Kidney epithelial cell (primary cell): Measurements from ENCODE around the gene TDRD12. TPM values are rescaled to one million over a fixed set of nuclear protein-coding genes. Genes with fewer than 3 reads are reported as not detected.

Experiments
- DNase-seq: peaks from one replicate; pipeline ENCODE4 v3.0.0-alpha.2; 2010; ENCODE audit warnings: low read depth
- H3K27me3 ChIP-seq: 2 replicates; pipeline ENCODE4 v1.6.0; 2011; ENCODE audit warnings: low read length; ENCODE audit not compliant: control insufficient read depth, insufficient read depth
- H3K36me3 ChIP-seq: 2 replicates; pipeline ENCODE4 v1.5.1; 2011; ENCODE audit warnings: low read length; ENCODE audit not compliant: control insufficient read depth, insufficient read depth
- H3K4me3 ChIP-seq: 2 replicates; pipeline ENCODE4 v1.5.1; 2011; ENCODE audit warnings: low read depth, mild to moderate bottlenecking, control low read depth, low read length
- CTCF ChIP-seq: IDR thresholded peaks from 2 replicates; pipeline ENCODE4 v1.5.1; 2011; ENCODE audit warnings: mild to moderate bottlenecking, moderate library complexity, low read length, control low read depth, inconsistent platforms; ENCODE audit not compliant: insufficient read depth, poor library complexity, severe bottlenecking
- total RNA-seq: library from RNA; depleted of rRNA; stranded (reverse); fragments of >200 nt; gene quantifications from 2 replicates; pipeline ENCODE4 v1.2.3, GENCODE V29; 2015

The TDRD12 gene
- total RNA-seq, 1 donor from 2014 or later, result 0.29 TPM

- no peaks in the 10 kb centered on the region for H3K27me3 ChIP-seq
- no peak for DNase-seq
- no peak overlapping the region for H3K4me3 ChIP-seq
- no peak for TF ChIP-seq CTCF
- no peaks in the 10 kb centered on the region for H3K36me3 ChIP-seq
These were observed 78.6 kb downstream of the TDRD12 start for GRCh38 chr19:32798201-32798600.

- Histone ChIP-seq H3K27me3 (no peaks in the 10 kb centered on the region), H3K4me3 (no peak overlapping the region), H3K36me3 (no peaks in the 10 kb centered on the region)
- no peak for TF ChIP-seq CTCF
- DNase-seq, result no peak
These were observed 80.6 kb downstream of the TDRD12 start for GRCh38 chr19:32800191-32800590.

- no peak overlapping the region for H3K4me3 ChIP-seq
- H3K27me3 ChIP-seq, result no peaks in the 10 kb centered on the region
- TF ChIP-seq CTCF, result no peak
- H3K36me3 ChIP-seq, result no peaks in the 10 kb centered on the region
- no peak for DNase-seq
These were observed 81.2 kb downstream of the TDRD12 start for GRCh38 chr19:32800754-32801153.

- no peak for TF ChIP-seq CTCF
- Histone ChIP-seq H3K27me3 (no peaks in the 10 kb centered on the region), H3K36me3 (no peaks in the 10 kb centered on the region), H3K4me3 (no peak overlapping the region)
- no peak for DNase-seq
These were observed 83.3 kb downstream of the TDRD12 start for GRCh38 chr19:32802840-32803239.

- DNase-seq, result no peak
- Histone ChIP-seq H3K36me3 (no peaks in the 10 kb centered on the region), H3K4me3 (no peak overlapping the region), H3K27me3 (no peaks in the 10 kb centered on the region)
- TF ChIP-seq CTCF, result no peak
These were observed 88.7 kb downstream of the TDRD12 start for GRCh38 chr19:32808236-32808635.

- Histone ChIP-seq H3K27me3 (no peaks in the 10 kb centered on the region), H3K4me3 (no peak overlapping the region), H3K36me3 (no peaks in the 10 kb centered on the region)
- DNase-seq, result no peak
- TF ChIP-seq CTCF, result no peak
These were observed 89.7 kb downstream of the TDRD12 start for GRCh38 chr19:32809254-32809653.
